ENCODE data around the gene XPNPEP3.

XPNPEP3 gene

DNA sequence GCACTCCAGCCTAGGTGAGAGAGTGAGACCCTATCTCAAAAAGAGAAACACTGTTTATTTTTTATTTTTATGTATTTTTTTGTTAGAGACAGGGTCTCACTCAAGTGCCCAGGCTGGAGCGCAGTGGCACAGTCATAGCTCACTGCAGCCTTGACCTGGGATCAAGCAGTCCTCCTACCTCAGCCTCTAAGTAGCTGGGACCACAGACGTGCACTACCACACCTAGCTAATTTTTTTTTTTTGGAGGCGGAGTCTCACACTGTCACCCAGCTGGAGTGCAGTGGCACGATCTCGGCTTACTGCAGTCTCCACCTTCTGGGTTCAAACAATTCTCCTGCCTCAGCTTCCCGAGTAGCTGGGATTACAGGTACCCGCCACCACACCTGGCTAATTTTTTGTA is 100.7 kb downstream of the XPNPEP3 start:
- H3K4me3 ChIP-seq (ENCODE audit: low read depth, low read length, poor library complexity, severe bottlenecking) = no peak overlapping the region
- H2AFZ ChIP-seq (ENCODE audit: low read length) = no peak overlapping the region
- no peak overlapping the region for H3K4me2 ChIP-seq (ENCODE audit: low read length)
- H3K36me3 ChIP-seq (ENCODE audit: insufficient read depth, low read length) = peaks cover 75% of the 10 kb centered on the region
- H3K9ac ChIP-seq (ENCODE audit: low read length) = no peak overlapping the region
- H3K9me3 ChIP-seq (ENCODE audit: low read length) = no peaks in the 10 kb centered on the region
- no peaks in the 10 kb centered on the region for H3K27me3 ChIP-seq (ENCODE audit: insufficient read depth, low read length)
- no peaks in the 10 kb centered on the region for H4K20me1 ChIP-seq (ENCODE audit: insufficient read depth, low read length)
- H3K79me2 ChIP-seq (ENCODE audit: insufficient read depth, low read length) = peaks cover 36% of the 10 kb centered on the region
- no peaks in the 10 kb centered on the region for H3F3A ChIP-seq (ENCODE audit: insufficient read depth, low read length)
- H3K27ac ChIP-seq (ENCODE audit: low read depth, low read length, poor library complexity, severe bottlenecking) = no peak overlapping the region
- TF ChIP-seq, protein P1, sequence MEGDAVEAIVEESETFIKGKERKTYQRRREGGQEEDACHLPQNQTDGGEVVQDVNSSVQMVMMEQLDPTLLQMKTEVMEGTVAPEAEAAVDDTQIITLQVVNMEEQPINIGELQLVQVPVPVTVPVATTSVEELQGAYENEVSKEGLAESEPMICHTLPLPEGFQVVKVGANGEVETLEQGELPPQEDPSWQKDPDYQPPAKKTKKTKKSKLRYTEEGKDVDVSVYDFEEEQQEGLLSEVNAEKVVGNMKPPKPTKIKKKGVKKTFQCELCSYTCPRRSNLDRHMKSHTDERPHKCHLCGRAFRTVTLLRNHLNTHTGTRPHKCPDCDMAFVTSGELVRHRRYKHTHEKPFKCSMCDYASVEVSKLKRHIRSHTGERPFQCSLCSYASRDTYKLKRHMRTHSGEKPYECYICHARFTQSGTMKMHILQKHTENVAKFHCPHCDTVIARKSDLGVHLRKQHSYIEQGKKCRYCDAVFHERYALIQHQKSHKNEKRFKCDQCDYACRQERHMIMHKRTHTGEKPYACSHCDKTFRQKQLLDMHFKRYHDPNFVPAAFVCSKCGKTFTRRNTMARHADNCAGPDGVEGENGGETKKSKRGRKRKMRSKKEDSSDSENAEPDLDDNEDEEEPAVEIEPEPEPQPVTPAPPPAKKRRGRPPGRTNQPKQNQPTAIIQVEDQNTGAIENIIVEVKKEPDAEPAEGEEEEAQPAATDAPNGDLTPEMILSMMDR (IDR thresholded peaks at IDR 0.05; ENCODE audit: low read length) = no peak
- no peak for TF ChIP-seq EZH2 (IDR thresholded peaks at IDR 0.05; ENCODE audit: borderline replicate concordance, low read length)
- H3K9me2 ChIP-seq (ENCODE audit: low read depth, low read length) = no peaks in the 10 kb centered on the region
- peaks cover 17% of the 10 kb centered on the region for H3K4me1 ChIP-seq (ENCODE audit: insufficient read depth, low read length, severe bottlenecking)

GRCh38 chr22:40958299-40958698 is 101.4 kb downstream of the XPNPEP3 start:
- Histone ChIP-seq H3K27ac (ENCODE audit: low read depth, low read length, poor library complexity, severe bottlenecking) (no peak overlapping the region), H3K4me3 (ENCODE audit: low read depth, low read length, poor library complexity, severe bottlenecking) (no peak overlapping the region), H3K27me3 (ENCODE audit: insufficient read depth, low read length) (no peaks in the 10 kb centered on the region), H2AFZ (ENCODE audit: low read length) (no peak overlapping the region), H3K9me2 (ENCODE audit: low read depth, low read length) (no peaks in the 10 kb centered on the region), H3K9ac (ENCODE audit: low read length) (no peak overlapping the region), H4K20me1 (ENCODE audit: insufficient read depth, low read length) (no peaks in the 10 kb centered on the region), H3K79me2 (ENCODE audit: insufficient read depth, low read length) (peaks cover 32% of the 10 kb centered on the region), H3K4me2 (ENCODE audit: low read length) (no peak overlapping the region), H3K36me3 (ENCODE audit: insufficient read depth, low read length) (peaks cover 77% of the 10 kb centered on the region), H3K4me1 (ENCODE audit: insufficient read depth, low read length, severe bottlenecking) (peaks cover 10% of the 10 kb centered on the region), H3K9me3 (ENCODE audit: low read length) (no peaks in the 10 kb centered on the region), H3F3A (ENCODE audit: insufficient read depth, low read length) (no peaks in the 10 kb centered on the region)
- TF ChIP-seq EZH2 (IDR thresholded peaks at IDR 0.05; ENCODE audit: borderline replicate concordance, low read length) = no peak
- TF ChIP-seq, protein P1 (IDR thresholded peaks at IDR 0.05; ENCODE audit: low read length) = no peak

DNA sequence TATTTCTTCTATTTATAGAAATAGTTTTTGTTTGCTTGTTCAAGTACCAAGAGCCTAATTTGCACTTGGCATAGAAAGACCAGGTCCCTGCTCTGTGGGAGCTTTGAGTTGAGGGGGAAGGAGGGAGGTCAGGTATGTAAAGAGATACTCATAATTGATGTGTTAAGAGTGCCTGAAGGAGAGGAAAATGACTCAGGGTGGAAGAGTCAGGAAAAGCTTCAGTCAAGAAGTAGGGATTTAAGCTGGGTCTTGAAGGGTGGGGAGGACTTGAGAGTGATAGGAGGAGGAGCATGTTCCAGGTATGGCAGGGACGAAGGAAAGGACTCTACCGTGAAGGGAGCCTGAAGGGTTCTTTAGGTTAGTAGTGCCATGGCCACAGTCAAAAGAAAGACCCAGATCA is 103.2 kb downstream of the XPNPEP3 start:
- Histone ChIP-seq H3K9ac (ENCODE audit: low read length) (no peak overlapping the region), H3K27me3 (ENCODE audit: insufficient read depth, low read length) (no peaks in the 10 kb centered on the region), H3K4me2 (ENCODE audit: low read length) (no peak overlapping the region), H2AFZ (ENCODE audit: low read length) (no peak overlapping the region), H3K4me3 (ENCODE audit: low read depth, low read length, poor library complexity, severe bottlenecking) (no peak overlapping the region), H3K4me1 (ENCODE audit: insufficient read depth, low read length, severe bottlenecking) (no peaks in the 10 kb centered on the region), H3F3A (ENCODE audit: insufficient read depth, low read length) (no peaks in the 10 kb centered on the region), H4K20me1 (ENCODE audit: insufficient read depth, low read length) (no peaks in the 10 kb centered on the region), H3K79me2 (ENCODE audit: insufficient read depth, low read length) (peaks cover 23% of the 10 kb centered on the region), H3K36me3 (ENCODE audit: insufficient read depth, low read length) (peaks cover 78% of the 10 kb centered on the region), H3K9me2 (ENCODE audit: low read depth, low read length) (no peaks in the 10 kb centered on the region), H3K9me3 (ENCODE audit: low read length) (no peaks in the 10 kb centered on the region), H3K27ac (ENCODE audit: low read depth, low read length, poor library complexity, severe bottlenecking) (no peak overlapping the region)
- no peak for TF ChIP-seq EZH2 (IDR thresholded peaks at IDR 0.05; ENCODE audit: borderline replicate concordance, low read length)
- TF ChIP-seq, protein P1 (IDR thresholded peaks at IDR 0.05; ENCODE audit: low read length) = no peak
